Pulmonary artery endothelial cell (primary cell): ENCODE results near the gene ARHGAP6. TPM values are rescaled to one million over a fixed set of nuclear protein-coding genes. Genes with fewer than 3 reads are reported as not detected.
"Not testable (repeated sequence)": the region's sequence is repeated elsewhere in the genome, so short reads cannot be mapped to it uniquely, and the experiment has no call there.

Experiments used
- DNase-seq: peaks from one replicate; pipeline ENCODE4 v3.0.0-alpha.2; 2011; ENCODE audit warnings: low read depth, low spot score
- total RNA-seq: library from RNA; depleted of rRNA; stranded (reverse); fragments of >200 nt; gene quantifications from 2 replicates; pipeline ENCODE4 v1.2.3, GENCODE V29; 2014

ARHGAP6 gene
- total RNA-seq, 1 donor from 2014 or later, result 0.86 TPM

GRCh38 chrX:11187001-11187400 is 478.7 kb downstream of the ARHGAP6 start:
- no peak for DNase-seq

- no peak for DNase-seq
Measured at GRCh38 chrX:11185861-11186260, 479.9 kb downstream of the ARHGAP6 start.

GRCh38 chrX:11180571-11180970 is 485.1 kb downstream of the ARHGAP6 start:
- DNase-seq, result no peak

- DNase-seq, result no peak
Measured at GRCh38 chrX:11172415-11172814, 493.3 kb downstream of the ARHGAP6 start.

GRCh38 chrX:11171956-11172355 is 493.8 kb downstream of the ARHGAP6 start:
- no peak for DNase-seq

GRCh38 chrX:11164433-11164832 is 501.3 kb downstream of the ARHGAP6 start:
- DNase-seq, result no peak

- DNase-seq, result no peak
Measured at GRCh38 chrX:11159149-11159548, 506.6 kb downstream of the ARHGAP6 start.

GRCh38 chrX:11151799-11152559 is 513.7 kb downstream of the ARHGAP6 start:
- no peak for DNase-seq

GRCh38 chrX:11148401-11148800 is 517.3 kb downstream of the ARHGAP6 start:
- DNase-seq, result no peak

GRCh38 chrX:11146411-11146810 is 519.3 kb downstream of the ARHGAP6 start:
- no peak for DNase-seq

- peak; percentile 39 for DNase-seq
Measured at GRCh38 chrX:11143931-11144678, 521.6 kb downstream of the ARHGAP6 start.

- DNase-seq, result no peak
Measured at GRCh38 chrX:11138498-11139390, 527.0 kb downstream of the ARHGAP6 start.

- no peak for DNase-seq
Measured at GRCh38 chrX:11137543-11138139, 528.1 kb downstream of the ARHGAP6 start.

GRCh38 chrX:11135564-11136185 is 530.0 kb downstream of the ARHGAP6 start:
- no peak for DNase-seq

- no peak for DNase-seq
Measured at GRCh38 chrX:11131146-11131545, 534.6 kb downstream of the ARHGAP6 start.

- DNase-seq, result no peak
Measured at GRCh38 chrX:11130136-11130535, 535.6 kb downstream of the ARHGAP6 start.

- DNase-seq, result no peak
Measured at GRCh38 chrX:11129534-11130105, 536.1 kb downstream of the ARHGAP6 start.

- no peak for DNase-seq
Measured at GRCh38 chrX:11125060-11125459, 540.7 kb downstream of the ARHGAP6 start.

GRCh38 chrX:11124112-11124511 is 541.6 kb downstream of the ARHGAP6 start:
- DNase-seq, result no peak

- DNase-seq, result not testable (repeated sequence)
Measured at GRCh38 chrX:11123087-11123486, 542.6 kb downstream of the ARHGAP6 start.
